KG1 (cell line): Measurements from ENCODE around the gene NPAS2.

ENCODE experiments used
- DNase-seq: peaks from one replicate; lab custom pipeline; 2025; lab: John Stamatoyannopoulos, UW

The NPAS2 gene

DNA sequence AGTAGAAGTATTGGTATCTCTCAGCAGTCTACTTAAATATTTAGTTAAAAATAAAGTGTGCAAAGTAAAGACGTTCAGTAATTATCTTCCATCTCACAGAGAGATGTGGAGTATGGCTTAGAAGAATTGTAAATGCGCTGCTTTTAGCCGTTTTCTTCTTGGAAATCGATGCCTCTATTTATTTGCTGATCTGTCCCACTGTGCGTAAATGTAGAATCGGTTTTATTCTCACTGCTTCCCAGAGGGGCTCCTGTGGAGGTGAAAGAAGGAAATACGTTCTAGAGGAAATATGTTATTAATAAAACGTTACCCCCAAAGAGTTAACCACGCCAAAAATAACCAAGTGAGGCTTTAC lies 1.9 kb downstream of the NPAS2 start:
- DNase-seq = no peak

DNA sequence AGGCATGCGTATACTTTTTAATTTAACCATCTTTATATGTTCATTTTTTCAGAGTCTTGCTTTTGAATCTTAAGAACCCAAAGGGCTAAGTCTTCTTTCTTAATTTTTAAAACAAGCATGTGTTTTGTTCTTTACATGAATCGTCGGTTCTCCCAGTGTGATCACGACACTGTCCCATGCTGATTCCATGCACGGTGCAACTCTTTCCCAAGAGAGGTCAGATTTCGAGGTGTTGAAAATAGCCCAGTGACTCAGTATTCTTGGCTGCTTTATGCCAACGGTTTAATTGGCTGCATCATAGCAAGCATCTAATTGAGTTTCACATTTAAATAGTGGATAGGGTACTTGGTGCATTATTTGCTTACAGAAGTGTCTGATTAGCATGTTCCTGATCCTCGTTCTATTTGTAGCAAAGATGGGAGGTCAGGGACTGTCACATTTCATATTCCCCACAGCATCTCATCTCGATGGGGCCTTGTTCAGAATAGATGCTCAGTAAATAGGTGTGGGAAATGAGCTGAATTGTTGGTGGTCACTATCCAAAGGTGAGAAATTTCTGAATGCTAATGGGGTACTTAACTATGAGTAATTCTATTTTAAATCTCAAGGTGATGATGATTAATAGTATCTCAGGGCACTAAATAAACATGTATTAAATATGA lies 2.8 kb downstream of the NPAS2 start:
- no peak for DNase-seq

DNA sequence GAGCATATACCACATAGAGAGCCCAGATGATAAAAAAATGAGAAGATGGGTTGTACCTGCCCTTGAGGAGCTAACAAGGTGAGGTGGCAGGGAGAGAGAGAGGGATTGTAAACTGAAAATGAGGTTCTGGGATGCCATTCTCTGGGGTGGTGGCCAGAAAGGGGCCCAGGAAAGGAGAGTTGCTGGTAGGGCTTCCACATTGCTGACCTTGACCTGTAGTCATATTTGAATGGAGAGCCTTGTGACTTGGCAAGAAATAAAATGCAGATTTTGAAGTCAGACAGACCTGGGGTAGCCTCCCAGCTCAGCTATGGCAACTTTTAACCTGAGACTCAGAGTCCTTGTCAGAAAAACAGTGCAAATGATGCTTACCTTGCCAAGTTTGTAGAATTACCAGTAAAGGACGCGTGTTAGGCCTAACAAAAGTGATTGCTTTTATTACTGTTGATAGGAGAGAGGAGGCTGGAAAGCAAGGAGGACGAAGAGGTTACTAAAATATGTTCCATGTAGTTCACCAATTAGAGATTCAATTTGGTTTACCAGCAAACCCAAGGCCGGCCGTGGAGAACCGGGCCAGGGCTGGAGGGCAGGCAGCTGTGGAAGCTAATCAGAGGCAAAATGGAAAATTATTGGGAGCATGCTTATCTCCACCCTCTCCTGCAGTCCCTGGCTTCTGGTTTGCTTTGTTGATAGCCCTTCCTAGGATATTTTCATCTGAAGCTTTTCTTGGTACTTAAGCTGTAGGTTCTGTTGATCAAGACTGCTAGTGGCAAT lies 3.9 kb downstream of the NPAS2 start:
- DNase-seq = no peak

DNA sequence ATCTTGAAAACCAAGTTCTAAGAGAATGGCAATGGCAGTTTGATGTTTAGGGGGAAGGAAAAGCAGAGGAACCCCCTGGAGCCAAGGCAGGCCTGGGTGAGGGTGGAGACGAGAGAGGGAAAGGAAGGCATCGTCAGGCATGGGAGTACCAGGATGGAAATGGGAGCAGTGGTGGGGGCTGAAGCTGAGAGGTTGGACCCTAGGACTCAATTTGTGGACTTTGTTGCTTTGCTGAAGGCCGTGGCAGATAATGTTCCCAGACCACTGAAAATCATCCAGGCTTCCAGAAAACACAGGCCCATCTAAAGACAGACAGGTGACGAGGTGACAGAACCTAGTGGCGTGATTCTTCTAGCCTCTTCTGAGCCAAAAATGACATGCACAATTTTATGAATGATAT lies 4.9 kb downstream of the NPAS2 start:
- DNase-seq = no peak

DNA sequence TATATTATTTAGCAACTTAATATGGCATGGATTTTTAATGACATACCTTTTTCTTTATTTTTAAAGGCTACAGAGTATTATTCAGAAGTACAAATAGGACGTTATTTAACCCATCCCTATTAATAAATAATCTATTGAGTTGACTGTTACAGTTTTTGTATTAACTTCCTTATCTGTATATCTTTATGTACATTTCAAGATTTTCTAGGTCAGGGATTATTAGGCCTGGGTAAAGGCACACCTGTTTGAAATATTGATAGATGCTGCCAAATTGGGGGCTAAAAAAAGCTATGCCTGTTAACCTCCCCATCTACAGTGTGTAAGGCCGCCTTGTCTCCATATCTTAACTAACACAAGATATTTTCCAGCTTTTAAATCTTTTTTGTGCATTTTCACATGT lies 6.6 kb downstream of the NPAS2 start:
- DNase-seq = no peak

DNA sequence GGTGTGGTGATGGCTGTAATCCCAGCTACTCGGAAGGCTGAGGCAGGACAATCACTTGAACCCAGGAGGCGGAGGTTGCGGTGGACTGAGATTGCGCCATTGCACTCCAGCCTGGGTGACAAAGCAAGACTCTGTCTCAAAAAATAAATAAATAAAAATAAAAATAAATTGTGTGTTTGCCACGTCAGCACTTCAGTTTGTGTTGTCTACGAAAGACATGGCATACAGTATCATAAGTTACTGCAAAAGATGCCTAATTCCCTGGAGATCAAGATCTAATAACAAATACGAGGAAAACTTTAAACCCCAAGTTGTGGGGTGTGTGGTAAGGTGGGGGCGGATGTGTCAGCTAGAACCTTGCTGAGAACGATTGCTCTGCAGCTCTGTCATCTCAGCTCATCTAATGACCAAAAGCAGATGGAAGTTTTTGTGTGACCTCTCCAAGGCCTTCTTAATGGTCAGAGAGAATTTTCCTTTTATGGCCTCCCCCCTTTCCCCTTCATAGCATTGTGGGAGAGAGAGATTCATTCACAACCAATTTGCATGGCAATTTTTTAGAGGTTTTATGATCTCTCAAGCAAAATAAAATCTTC lies 11.3 kb downstream of the NPAS2 start:
- DNase-seq = no peak

DNA sequence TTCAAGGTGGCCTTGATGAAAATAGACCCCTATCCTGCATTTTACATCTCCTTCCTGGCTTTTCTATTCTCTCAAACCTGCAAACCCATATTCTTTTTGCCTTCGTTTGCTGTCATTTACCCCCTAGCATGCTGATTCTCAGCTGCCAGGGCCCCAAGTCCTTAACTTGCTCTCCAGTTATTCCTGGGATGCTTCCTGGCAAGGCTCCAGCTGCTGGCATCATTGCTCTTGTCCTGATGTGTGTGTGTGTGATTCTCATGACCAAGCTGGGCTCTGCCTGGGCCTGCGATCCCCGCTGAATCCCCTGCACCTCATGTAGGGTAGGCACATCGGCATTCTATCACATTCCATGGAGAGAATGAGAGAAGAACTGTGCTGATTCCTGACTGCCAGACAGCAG lies 11.9 kb downstream of the NPAS2 start:
- no peak for DNase-seq

DNA sequence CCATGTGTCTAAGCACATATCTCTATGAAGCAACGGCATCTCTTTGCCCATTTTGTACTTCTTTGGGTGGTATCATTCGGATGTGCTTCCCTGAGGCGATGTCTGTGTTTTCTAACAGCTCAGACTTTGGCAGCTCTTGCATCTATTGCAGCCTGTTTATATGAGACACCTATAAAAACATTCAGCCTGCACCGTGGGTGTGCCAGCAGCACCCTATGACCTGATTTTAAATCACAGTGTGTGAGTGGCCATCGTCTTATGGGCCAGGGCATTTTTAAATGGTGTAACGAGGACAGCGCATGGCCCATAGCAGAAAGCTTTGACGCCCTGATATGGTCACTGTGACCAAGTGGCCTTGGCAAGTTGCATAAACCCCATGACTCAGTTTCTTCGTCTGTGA lies 12.9 kb downstream of the NPAS2 start:
- DNase-seq = no peak

DNA sequence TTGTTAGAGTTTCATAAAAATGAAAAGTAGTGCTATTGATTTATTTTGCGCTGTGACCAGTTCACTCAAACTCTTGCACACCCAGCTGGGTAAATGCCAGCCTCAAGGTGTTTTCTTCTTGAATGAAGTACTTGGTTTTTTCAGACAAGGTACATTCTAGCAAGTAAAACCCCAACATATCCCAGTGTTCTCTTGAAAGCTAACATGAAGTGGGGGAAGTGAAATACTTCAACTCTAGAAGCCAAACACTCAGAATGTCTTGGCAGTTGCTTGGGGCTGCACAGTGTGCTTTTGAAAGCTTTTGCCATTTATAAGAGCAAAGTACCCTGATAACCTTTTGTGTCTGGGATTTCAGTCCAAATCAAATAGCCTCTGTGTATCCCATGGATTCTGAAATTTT lies 13.4 kb downstream of the NPAS2 start:
- DNase-seq = no peak

DNA sequence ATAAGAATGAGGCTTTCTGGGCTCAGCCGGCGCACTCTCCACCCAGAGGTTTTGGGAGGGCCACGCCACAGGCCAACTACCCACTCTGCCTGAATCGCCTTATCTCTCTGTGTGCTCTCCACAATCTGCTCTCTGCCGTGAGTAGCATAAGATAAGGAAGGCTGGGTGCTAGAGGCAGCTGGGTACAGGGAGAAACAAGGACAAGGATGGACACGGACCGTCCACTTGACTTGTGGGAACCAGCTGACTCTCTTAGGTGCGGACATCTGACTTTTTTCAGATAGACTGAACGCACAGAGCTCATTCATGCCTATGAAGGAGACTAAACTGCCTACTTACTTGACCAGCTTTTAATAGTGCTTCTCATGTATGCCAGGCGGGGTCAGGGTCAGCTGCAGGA lies 14.3 kb downstream of the NPAS2 start:
- DNase-seq = no peak

DNA sequence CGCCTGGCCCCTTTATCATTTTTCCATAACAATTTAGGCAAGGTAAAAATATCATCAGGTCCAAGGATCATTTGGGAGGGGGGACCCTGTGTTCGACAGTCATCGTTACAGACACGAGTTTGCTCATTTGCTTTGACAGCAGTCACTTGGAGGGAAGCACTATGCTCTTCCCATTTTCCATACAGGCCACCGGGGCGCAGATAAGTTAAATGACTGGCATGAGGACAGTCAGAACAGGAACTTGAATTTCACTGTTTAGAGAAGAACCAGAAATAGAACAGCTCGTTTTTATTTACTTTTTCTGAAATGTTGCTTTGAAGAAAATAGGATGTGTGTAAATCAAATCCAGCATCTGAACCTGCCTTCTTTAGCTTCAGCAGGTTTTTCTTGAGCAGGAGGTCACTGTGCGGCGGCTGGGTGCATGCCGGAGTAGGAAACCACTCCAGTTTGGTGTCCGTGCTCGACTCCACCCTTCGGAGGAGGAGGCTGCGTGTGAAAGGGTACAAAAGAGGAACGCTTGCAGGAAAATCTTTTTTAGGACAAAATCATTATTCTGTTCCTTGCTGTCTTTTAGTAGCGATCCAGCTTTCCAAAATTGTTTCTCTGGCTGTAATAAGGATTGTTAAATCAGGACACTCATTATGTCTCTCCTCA lies 15.2 kb downstream of the NPAS2 start:
- DNase-seq = no peak

DNA sequence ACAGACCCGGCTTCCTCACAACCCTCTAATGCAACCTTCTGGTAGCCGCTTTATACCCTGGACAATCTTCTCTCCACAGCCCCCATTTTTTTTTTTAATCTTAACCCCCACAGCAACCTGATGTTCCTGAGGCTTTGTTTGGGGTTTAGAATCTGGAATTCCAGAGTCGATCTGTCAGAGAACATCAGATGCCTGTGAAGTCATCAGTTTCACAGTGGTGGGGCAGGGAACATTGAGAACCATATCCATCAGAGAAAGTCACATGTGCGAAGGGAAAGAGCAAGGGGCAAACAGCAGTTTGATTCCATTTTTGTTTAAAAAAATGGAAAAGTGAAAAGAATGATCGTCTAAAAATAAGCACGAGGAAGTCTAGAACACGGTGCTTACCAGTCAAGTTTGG lies 20.6 kb downstream of the NPAS2 start:
- DNase-seq = no peak

DNA sequence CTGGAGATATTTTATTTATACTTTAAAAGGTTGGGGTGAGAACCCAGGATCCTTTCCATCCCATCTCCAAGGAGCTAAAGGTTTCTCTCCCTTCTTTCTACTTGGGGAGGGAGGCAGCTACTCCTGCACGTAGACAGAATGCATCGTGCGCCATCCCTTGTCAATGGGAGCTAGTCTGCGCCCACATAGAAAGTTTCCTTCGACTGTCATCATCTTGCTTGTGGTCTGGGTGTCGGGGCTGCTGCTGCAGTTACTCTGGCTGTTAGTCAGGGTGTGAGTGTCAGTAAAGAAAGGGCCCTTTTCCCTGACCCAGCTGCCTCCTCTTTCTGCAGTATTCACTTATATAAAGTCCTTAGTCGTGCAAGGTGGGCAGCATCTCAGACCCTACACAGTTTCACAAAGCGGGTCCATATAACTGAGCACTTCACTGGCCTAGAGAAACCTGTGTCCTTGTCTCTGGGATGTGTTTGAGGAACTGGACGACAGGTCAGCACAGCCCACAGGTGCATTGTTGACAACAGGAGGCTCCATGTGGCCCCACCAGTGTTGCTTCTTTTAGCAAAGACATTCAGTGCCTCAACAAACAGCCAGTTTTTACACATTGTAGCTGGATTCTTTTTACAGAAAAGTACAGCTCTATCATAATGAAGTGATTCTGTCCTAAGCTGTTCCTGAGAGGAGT lies 22.4 kb downstream of the NPAS2 start:
- DNase-seq = no peak

DNA sequence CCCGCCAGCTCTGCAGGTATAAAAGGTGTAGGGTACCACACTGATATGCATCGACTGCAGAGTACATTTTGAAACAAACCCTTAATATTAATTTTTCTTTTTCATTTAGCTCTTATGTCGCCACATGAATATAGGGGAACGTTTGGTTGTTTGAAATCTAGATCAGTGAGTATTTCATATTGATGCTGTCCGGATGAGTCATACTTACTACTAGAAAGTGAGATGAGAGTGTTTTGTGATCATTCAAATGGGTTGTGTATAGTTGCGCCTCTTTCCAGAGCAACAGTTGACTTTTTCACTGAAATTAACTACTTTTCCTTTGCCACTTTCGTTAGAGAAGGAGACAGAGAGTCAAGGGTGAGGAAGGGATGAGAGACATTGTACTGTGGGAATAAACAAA lies 24.6 kb downstream of the NPAS2 start:
- DNase-seq = no peak

DNA sequence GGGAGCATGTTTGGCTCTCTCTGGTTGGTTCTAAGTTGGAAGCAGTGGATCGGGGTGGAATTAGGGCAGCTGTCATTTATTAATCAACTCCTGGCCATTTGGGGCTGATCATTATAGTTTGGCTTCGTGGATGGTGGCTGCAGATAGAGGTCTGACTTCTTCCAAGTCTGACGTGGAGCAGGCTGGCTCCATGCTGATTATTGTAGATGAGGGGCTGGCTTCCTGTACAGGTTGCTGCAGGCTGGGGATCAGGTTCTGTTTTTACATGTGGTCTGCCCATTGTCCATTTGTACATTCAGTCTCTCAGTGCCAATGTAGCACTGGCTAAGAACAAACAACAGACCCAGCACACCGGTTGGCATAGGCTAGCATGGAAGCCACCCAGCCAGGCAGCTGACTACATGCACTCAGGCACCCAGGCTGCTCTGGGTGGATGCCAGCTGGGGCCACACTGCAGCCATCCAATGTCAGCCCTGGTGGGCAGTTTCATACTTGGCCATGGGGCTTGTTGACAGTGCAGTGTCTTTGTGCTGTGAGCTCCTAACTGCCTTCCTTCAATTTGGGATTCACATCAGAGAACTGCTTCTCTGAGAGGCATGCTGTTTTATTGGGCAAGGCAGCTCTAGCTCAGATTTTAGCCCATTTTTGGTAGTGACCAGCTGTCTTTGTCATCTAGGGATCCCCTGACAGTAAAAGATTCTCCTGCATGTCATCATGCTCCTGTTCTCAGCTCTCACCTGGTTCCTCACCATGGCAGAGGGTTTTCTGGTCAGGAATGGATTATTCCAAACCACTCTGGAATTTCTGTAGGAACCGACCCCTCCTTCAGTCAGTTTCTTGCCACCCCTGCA lies 25.4 kb downstream of the NPAS2 start:
- DNase-seq = no peak

DNA sequence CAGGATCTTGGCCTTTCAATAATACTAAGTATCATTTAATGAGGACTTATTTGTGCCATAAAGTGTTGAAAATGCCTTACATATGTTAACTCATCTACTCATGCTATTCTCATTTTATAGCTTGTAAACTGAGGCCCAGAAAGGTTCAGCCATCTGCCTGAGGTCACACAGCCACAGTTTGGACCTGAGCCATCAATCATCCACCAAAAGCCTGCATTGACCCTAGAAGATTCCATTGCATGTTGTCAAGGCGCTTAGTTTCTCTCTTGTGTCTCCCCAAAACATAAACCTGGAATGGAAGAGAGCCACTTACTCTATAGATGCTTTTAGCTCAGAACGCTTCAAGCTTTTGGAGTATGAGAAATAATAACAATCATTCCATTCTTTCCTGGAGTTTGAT lies 26.8 kb downstream of the NPAS2 start:
- no peak for DNase-seq

DNA sequence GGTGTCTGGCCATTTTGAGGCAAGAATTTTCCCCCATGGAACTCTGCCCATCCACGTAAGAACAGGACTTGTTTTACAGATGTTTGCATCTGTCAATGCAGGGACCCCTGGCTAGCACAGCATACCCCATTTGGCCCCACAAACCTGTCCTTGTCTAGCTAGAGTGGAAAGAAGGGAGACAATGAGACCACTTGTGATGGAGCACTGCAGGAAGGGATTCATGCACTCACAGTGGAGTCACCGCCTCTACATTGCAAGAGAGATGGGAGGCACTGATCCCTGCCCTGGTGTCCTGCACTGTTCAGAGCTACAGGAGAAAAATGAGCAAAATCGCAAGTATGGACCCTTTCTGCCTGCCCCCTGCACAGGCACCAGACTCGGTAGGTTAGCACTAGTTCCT lies 32.5 kb downstream of the NPAS2 start:
- no peak for DNase-seq

DNA sequence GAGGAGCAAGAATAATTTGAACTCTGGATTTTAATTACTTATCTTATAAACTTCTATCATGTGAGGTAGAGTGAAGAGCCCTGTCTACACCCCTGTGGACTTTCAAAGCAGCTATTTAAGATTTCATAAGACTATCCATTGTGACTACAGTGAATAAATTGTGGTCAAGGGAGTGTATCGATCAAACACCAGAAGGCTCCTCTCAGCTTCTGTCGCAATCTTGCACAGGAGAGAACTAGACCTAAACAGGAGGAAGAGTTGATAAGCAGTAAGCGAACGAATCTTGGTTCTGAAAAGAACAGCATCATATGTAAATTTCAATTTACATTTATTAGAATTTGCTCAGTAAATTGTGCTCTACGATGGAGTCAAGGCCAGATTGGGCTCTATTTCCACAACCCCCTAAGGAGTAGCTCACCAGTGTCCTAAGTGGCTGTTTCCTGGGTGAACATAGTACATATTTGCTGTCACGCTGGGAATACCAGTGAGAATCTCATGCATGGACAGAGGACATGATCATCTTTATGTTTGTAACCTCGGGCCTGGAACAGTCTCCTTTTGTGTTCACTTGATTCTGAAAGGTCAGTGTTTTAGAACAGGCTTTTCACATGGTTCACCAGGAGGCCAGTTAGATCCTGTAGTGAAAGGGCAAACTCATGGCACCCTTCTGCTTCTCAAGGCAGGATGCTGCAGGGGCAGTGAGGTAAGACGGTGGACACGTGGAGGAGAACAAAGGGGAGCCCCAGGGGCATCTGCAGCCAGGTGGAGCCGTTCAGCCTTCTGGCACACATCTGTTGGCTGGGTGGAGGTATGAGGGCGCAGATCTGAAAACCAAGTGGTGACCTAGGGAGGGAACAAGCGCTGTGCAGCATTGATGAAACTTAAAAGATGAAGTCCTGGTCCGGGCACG lies 33.3 kb downstream of the NPAS2 start:
- no peak for DNase-seq

DNA sequence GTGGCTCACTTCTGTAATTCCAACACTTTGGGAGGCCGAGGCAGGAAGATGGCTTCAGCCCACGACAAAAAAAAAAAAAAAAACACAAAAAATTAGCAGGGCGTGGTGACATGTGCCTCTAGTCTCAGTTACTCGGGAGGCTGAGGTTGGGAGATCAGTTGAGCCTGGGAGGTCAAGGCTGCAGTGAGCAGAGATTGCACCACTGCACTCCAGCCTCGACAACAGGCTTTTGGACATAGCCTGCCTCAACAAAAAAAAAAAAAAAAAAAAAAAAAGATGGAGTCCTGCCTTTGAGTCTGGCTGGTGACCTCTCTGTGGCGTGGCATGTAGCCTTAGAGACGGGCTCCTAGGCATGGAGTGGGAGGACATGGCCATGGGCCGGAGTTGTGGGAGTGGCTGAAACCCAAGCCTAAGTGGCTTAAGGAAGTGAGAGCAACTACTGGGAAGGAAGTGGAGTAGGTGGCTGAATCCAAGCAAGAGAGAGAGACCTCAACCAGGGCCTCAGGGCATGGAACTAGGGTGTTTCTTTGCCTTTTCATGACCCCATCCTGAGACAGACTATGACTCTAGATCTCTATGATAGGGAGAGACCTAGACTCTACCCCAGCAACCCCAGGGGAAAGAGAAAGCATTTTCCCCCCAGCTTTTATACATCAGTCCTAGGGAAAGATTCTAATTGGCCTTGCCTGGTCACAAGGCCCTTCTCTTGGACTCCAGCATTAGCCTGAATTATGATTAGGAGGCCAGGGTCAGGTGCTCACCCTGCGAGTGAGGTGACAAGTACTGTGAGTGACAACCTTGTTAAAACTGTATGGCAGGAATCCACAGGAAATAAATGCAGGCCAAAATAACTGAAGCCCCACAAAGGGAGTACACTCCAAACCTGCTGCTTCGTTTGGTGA lies 34.2 kb downstream of the NPAS2 start:
- no peak for DNase-seq
